SKM-1 treated with dmso at 0.1 percent for 144 hours (cell line): ENCODE results near the gene TPCN1.

Experiments used
- DNase-seq: peaks from one replicate; lab custom pipeline; 2025; ENCODE audit not compliant: unreplicated experiment; lab: John Stamatoyannopoulos, UW

TPCN1 gene

GRCh38 chr12:113239811-113240331 lies 18.6 kb downstream of the TPCN1 start:
- DNase-seq = no peak

- no peak for DNase-seq
Measured at GRCh38 chr12:113240395-113240794, 19.1 kb downstream of the TPCN1 start.

GRCh38 chr12:113241191-113242025 lies 20.1 kb downstream of the TPCN1 start:
- DNase-seq = no peak

- no peak for DNase-seq
Measured at GRCh38 chr12:113242026-113242418, 20.8 kb downstream of the TPCN1 start.

- DNase-seq = no peak
Measured at GRCh38 chr12:113242560-113242959, 21.3 kb downstream of the TPCN1 start.

GRCh38 chr12:113244047-113244460 lies 22.8 kb downstream of the TPCN1 start:
- DNase-seq = no peak

GRCh38 chr12:113244478-113244958 lies 23.3 kb downstream of the TPCN1 start:
- no peak for DNase-seq

GRCh38 chr12:113245695-113246477 lies 24.6 kb downstream of the TPCN1 start:
- DNase-seq = no peak

- no peak for DNase-seq
Measured at GRCh38 chr12:113246478-113247122, 25.3 kb downstream of the TPCN1 start.

- DNase-seq = no peak
Measured at GRCh38 chr12:113247123-113248050, 26.1 kb downstream of the TPCN1 start.

GRCh38 chr12:113248051-113248825 lies 27.0 kb downstream of the TPCN1 start:
- no peak for DNase-seq

GRCh38 chr12:113248842-113249435 lies 27.7 kb downstream of the TPCN1 start:
- no peak for DNase-seq

GRCh38 chr12:113249546-113249945 lies 28.3 kb downstream of the TPCN1 start:
- DNase-seq = no peak

GRCh38 chr12:113250045-113250444 lies 28.8 kb downstream of the TPCN1 start:
- no peak for DNase-seq

GRCh38 chr12:113251404-113252070 lies 30.3 kb downstream of the TPCN1 start:
- no peak for DNase-seq

GRCh38 chr12:113252494-113252893 lies 31.2 kb downstream of the TPCN1 start:
- DNase-seq = no peak

GRCh38 chr12:113253532-113254285 lies 32.4 kb downstream of the TPCN1 start:
- DNase-seq = no peak

- DNase-seq = no peak
Measured at GRCh38 chr12:113254298-113254697, 33.0 kb downstream of the TPCN1 start.
